GM21529 (cell line): ENCODE results near the gene PDE7B.

ENCODE experiments used
- ATAC-seq: cut with Tn5 transposase; IDR thresholded peaks from one replicate; pipeline ENCODE4 v1.9.1; 2021; ENCODE audit not compliant: unreplicated experiment

The PDE7B gene

GRCh38 chr6:135983093-135983492, 131.6 kb downstream of the PDE7B start:
- ATAC-seq = no peak

GRCh38 chr6:135983718-135984343, 132.3 kb downstream of the PDE7B start:
- ATAC-seq = no peak

- no peak for ATAC-seq
Measured at GRCh38 chr6:135985471-135985870, 134.0 kb downstream of the PDE7B start.

- ATAC-seq = no peak
Measured at GRCh38 chr6:135987226-135987625, 135.7 kb downstream of the PDE7B start.

- no peak for ATAC-seq
Measured at GRCh38 chr6:135990439-135990838, 138.9 kb downstream of the PDE7B start.

GRCh38 chr6:135990855-135991464, 139.5 kb downstream of the PDE7B start:
- ATAC-seq = no peak

GRCh38 chr6:135992739-135993138, 141.2 kb downstream of the PDE7B start:
- no peak for ATAC-seq

- no peak for ATAC-seq
Measured at GRCh38 chr6:135993361-135993760, 141.9 kb downstream of the PDE7B start.

GRCh38 chr6:135994857-135995544, 143.5 kb downstream of the PDE7B start:
- ATAC-seq = no peak

GRCh38 chr6:135995545-135995898, 144.0 kb downstream of the PDE7B start:
- no peak for ATAC-seq

- no peak for ATAC-seq
Measured at GRCh38 chr6:135996668-135997067, 145.2 kb downstream of the PDE7B start.

GRCh38 chr6:135999393-135999792, 147.9 kb downstream of the PDE7B start:
- ATAC-seq = no peak

GRCh38 chr6:136007345-136007744, 155.8 kb downstream of the PDE7B start:
- no peak for ATAC-seq

- no peak for ATAC-seq
Measured at GRCh38 chr6:136011475-136011874, 160.0 kb downstream of the PDE7B start.

- ATAC-seq = no peak
Measured at GRCh38 chr6:136012198-136012887, 160.8 kb downstream of the PDE7B start.

GRCh38 chr6:136012943-136013342, 161.4 kb downstream of the PDE7B start:
- no peak for ATAC-seq

- no peak for ATAC-seq
Measured at GRCh38 chr6:136014454-136015437, 163.2 kb downstream of the PDE7B start.

GRCh38 chr6:136015531-136015930, 164.0 kb downstream of the PDE7B start:
- ATAC-seq = no peak

- no peak for ATAC-seq
Measured at GRCh38 chr6:136016228-136017225, 165.0 kb downstream of the PDE7B start.
